ENCODE data around the gene FCN2. TPM values are rescaled to one million over a fixed set of nuclear protein-coding genes. Genes with fewer than 3 reads are reported as not detected.

FCN2 gene
- total RNA-seq, 1 donor from 2014 or later, result not detected

DNA sequence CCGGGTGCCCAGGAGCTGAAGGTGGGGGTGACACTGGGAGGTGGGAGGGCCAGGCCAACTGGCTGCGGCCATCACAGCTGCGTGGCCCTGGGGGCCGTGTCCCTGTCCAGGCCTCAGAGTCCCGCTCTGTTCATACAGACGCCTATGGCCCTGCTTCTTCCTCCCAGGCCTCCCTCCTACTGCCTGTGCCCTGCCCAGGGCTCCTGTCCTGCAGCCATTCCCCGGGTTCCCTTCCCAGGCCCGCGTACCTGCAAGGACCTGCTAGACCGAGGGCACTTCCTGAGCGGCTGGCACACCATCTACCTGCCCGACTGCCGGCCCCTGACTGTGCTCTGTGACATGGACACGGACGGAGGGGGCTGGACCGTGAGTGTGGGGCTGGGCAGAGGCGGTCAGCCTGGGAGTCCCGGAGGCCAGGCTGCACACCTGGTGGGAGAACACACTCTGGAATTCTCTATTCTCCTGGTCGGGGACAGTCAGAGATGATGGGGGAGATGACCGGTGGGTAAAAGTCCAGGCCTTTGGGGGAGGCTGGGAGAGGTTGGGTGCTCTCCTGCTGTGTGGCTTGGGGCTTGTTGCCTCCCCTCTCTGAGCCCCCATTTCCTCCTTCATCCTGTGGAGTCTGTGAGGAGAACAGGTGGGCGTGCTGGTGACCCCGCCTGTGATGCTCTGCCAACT lies 4.5 kb downstream of the FCN2 start:
- TF ChIP-seq, protein P1, sequence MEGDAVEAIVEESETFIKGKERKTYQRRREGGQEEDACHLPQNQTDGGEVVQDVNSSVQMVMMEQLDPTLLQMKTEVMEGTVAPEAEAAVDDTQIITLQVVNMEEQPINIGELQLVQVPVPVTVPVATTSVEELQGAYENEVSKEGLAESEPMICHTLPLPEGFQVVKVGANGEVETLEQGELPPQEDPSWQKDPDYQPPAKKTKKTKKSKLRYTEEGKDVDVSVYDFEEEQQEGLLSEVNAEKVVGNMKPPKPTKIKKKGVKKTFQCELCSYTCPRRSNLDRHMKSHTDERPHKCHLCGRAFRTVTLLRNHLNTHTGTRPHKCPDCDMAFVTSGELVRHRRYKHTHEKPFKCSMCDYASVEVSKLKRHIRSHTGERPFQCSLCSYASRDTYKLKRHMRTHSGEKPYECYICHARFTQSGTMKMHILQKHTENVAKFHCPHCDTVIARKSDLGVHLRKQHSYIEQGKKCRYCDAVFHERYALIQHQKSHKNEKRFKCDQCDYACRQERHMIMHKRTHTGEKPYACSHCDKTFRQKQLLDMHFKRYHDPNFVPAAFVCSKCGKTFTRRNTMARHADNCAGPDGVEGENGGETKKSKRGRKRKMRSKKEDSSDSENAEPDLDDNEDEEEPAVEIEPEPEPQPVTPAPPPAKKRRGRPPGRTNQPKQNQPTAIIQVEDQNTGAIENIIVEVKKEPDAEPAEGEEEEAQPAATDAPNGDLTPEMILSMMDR (IDR thresholded peaks at IDR 0.05; ENCODE audit: unreplicated experiment), result no peak

DNA sequence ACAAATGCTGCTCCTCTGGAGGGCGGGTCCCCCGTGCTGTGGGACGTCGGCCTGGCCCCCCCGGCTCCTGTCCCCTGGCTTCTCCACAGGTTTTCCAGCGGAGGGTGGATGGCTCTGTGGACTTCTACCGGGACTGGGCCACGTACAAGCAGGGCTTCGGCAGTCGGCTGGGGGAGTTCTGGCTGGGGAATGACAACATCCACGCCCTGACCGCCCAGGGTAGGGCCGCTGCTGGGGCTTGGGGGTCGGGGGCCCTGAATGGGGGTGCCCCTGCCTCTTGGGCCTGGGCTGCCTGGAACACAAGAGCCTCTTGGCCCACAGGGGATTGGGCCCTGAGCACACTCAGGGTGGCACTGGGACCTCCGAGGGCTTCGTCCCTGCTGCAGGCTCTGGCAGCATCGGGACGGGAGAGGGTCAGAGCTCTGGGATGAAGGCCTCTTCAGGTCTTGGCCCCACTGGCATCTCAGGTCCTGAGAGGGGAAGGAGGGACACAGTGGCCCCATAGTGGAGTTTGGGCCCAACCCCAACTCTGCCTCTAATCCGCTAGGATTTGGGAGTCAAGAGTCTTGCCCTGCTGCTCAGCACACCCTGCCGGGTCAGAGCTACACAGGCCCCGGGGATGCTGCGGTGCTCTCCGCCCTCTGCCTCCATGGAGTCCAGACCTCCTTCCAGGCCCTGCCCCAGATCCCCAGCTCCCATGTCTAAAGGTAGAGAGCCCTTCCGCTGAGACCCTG lies 5.2 kb downstream of the FCN2 start:
- TF ChIP-seq, protein P1 (IDR thresholded peaks at IDR 0.05; ENCODE audit: unreplicated experiment), result no peak
- Mint-ChIP-seq H3K4me1 (peaks cover under 1% of the 10 kb centered on the region), H3K9me3 (no peaks in the 10 kb centered on the region), H3K27ac (no peak overlapping the region), H3K36me3 (no peaks in the 10 kb centered on the region), H3K27me3 (ENCODE audit: low read depth) (peaks cover 9% of the 10 kb centered on the region), H3K4me3 (no peak overlapping the region)
- DNase-seq (ENCODE audit: low spot score in 2 of 2, unreplicated experiment in 2 of 2), result no peak

More for the DNA sequence above, 4.5 kb downstream of the FCN2 start:
- H3K4me1 Mint-ChIP-seq, result no peaks in the 10 kb centered on the region
- H3K27ac Mint-ChIP-seq, result no peak overlapping the region
- DNase-seq (ENCODE audit: low spot score in 2 of 2, unreplicated experiment in 2 of 2), result no peak
- H3K4me3 Mint-ChIP-seq, result no peak overlapping the region
- no peaks in the 10 kb centered on the region for H3K9me3 Mint-ChIP-seq
- H3K36me3 Mint-ChIP-seq, result no peaks in the 10 kb centered on the region
- H3K27me3 Mint-ChIP-seq (ENCODE audit: low read depth), result peaks cover 10% of the 10 kb centered on the region

DNA sequence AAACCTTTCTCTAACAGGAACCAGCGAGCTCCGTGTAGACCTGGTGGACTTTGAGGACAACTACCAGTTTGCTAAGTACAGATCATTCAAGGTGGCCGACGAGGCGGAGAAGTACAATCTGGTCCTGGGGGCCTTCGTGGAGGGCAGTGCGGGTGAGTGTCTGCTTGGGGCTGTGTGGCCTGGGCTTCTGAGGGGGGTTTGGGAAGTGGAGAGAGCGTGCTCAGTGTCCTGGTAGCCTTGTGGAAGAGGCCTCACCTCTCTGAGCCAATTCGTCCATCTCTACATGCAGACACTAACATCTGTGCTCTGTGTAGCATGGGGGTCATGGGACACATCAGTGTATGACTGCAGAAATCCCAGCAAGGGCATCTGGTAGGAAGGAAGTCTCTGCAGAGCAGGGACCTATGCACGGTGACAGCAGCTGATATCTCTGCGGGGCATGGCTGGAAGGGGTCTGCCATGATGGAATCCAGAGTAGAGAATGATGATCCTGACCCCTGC lies 5.9 kb downstream of the FCN2 start:
- peaks cover 4% of the 10 kb centered on the region for H3K4me1 Mint-ChIP-seq
- no peaks in the 10 kb centered on the region for H3K9me3 Mint-ChIP-seq
- H3K4me3 Mint-ChIP-seq, result no peak overlapping the region
- DNase-seq (ENCODE audit: low spot score in 2 of 2, unreplicated experiment in 2 of 2), result peak in 1 of 2 experiments; percentile 31
- TF ChIP-seq, protein P1 (IDR thresholded peaks at IDR 0.05; ENCODE audit: unreplicated experiment), result no peak
- peaks cover 9% of the 10 kb centered on the region for H3K27me3 Mint-ChIP-seq (ENCODE audit: low read depth)
- no peaks in the 10 kb centered on the region for H3K36me3 Mint-ChIP-seq
- H3K27ac Mint-ChIP-seq, result no peak overlapping the region

DNA sequence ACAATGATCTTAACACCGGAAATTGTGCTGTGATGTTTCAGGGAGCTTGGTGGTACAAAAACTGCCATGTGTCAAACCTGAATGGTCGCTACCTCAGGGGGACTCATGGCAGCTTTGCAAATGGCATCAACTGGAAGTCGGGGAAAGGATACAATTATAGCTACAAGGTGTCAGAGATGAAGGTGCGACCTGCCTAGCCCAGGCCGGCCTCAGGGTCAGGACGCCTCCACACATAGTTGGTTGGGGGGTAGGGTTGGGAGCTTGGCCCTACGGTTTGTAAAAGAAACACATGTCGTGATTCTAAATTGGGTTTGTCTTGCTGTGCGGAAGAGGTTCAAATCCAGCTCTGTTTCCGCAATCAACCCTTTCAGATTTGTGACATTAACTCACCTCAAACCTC lies 6.6 kb downstream of the FCN2 start:
- Mint-ChIP-seq H3K27me3 (ENCODE audit: low read depth) (peaks cover 9% of the 10 kb centered on the region), H3K4me3 (no peak overlapping the region)

DNA sequence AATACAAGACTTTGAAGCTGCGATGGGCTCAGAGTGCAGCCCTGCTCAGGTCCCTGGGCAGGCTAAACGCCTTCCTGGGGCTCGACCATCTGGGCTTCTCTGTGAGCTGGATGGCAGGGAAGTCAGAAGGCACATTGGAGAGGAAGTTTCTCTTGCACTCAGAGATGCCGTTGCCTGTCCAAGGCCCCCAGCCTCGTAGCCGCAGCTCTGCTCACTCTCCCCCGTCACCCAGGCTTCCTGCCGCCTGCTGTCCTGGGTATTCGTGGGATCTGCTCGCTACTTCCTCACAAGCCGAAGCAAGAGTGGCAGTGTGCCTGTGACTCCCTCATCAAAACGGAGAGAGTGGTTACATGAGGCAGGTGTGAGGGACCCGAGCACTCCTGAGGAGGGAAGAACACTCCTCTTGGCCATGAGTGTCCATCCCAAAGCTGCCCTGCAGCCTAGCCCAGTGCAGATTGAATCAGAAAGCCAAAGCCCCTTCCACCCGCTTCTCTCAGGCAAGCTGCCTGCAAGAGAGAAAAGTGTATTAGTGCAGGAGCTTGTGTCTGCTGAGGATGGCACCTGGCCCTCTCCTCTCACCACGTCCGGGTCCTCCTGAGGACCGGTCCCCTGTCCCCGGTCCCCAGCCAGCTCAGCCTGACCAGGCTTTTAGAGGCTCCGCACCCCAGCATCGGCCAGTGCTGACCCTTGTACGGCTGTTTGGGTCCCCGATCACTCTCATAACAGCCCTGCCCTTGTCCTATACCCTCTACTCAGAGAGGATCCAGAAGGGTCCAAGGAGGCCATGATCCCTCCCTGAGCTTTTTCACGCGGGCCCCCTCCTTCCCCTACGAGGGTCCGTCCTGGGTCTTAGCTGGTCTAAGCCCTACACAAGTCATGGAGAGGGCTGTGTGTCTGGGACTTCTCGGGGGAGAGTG lies 7.3 kb downstream of the FCN2 start:
- Mint-ChIP-seq H3K4me1 (peaks cover 5% of the 10 kb centered on the region), H3K9me3 (no peaks in the 10 kb centered on the region), H3K27me3 (ENCODE audit: low read depth) (peaks cover 9% of the 10 kb centered on the region), H3K36me3 (no peaks in the 10 kb centered on the region), H3K4me3 (no peak overlapping the region), H3K27ac (no peak overlapping the region)
- DNase-seq (ENCODE audit: low spot score in 2 of 2, unreplicated experiment in 2 of 2), result peak in 1 of 2 experiments; percentile 35
- TF ChIP-seq, protein P1 (IDR thresholded peaks at IDR 0.05; ENCODE audit: unreplicated experiment), result no peak

More for the DNA sequence above, 6.6 kb downstream of the FCN2 start:
- Mint-ChIP-seq H3K36me3 (no peaks in the 10 kb centered on the region), H3K27ac (no peak overlapping the region), H3K4me1 (peaks cover 5% of the 10 kb centered on the region), H3K9me3 (no peaks in the 10 kb centered on the region)
- DNase-seq (ENCODE audit: low spot score in 2 of 2, unreplicated experiment in 2 of 2), result peak in 1 of 2 experiments; percentile 11
- TF ChIP-seq, protein P1 (IDR thresholded peaks at IDR 0.05; ENCODE audit: unreplicated experiment), result no peak

Measured in mesothelial cell of epicardium (in vitro differentiated cells).